GM23338 (cell line): ENCODE data around the gene MAP4K4. TPM values are rescaled to one million over a fixed set of nuclear protein-coding genes. Genes with fewer than 3 reads are reported as not detected.

ENCODE experiments used
- ATAC-seq: fragments of 200-7000 bp; cut with Tn5 transposase; 3 replicates; pipeline ENCODE4 v1.9.1; 2020
- DNase-seq: peaks from one replicate; pipeline ENCODE4 v3.0.0-alpha.2; 2015; ENCODE audit warnings: low spot score
- H2AFZ ChIP-seq: fragments of 200-600 bp; sonication (generic); 2 replicates; pipeline ENCODE4 v1.8.0; 2016; ENCODE audit warnings: antibody characterized with exemption, mild to moderate bottlenecking, moderate library complexity
- H3F3A ChIP-seq: fragments of 200-600 bp; sonication (generic); replicated peaks from 2 replicates; pipeline ENCODE4 v1.8.0; 2017; ENCODE audit warnings: antibody characterized with exemption, mixed run types, low read depth
- H3K27ac ChIP-seq: fragments of 200-600 bp; sonication (generic); 2 replicates; pipeline ENCODE4 v1.6.1; 2016; ENCODE audit warnings: low read depth
- H3K27me3 ChIP-seq: fragments of 200-600 bp; sonication (generic); 2 replicates; pipeline ENCODE4 v1.8.0; 2016; ENCODE audit warnings: mild to moderate bottlenecking, mixed run types, moderate library complexity; ENCODE audit not compliant: insufficient read depth
- H3K36me3 ChIP-seq: fragments of 200-600 bp; sonication (generic); 2 replicates; pipeline ENCODE4 v1.8.0; 2016; ENCODE audit warnings: mild to moderate bottlenecking; ENCODE audit not compliant: insufficient read depth
- H3K4me1 ChIP-seq: fragments of 200-600 bp; sonication (generic); 2 replicates; pipeline ENCODE4 v1.8.0; 2016; ENCODE audit warnings: mild to moderate bottlenecking, moderate library complexity; ENCODE audit not compliant: insufficient read depth
- H3K4me2 ChIP-seq: fragments of 200-600 bp; sonication (generic); 2 replicates; pipeline ENCODE4 v1.7.1; 2017; ENCODE audit warnings: mixed run types
- H3K4me3 ChIP-seq: fragments of 200-600 bp; sonication (generic); 2 replicates; pipeline ENCODE4 v1.6.1; 2016; ENCODE audit warnings: mixed run types
- H3K79me2 ChIP-seq: fragments of 200-600 bp; sonication (generic); replicated peaks from 2 replicates; pipeline ENCODE4 v1.8.0; 2017; ENCODE audit warnings: mild to moderate bottlenecking; ENCODE audit not compliant: insufficient read depth
- H3K9me2 ChIP-seq: fragments of 200-600 bp; sonication (generic); 2 replicates; pipeline ENCODE4 v1.8.0; 2017; ENCODE audit not compliant: insufficient read depth
- H4K20me1 ChIP-seq: fragments of 200-600 bp; sonication (generic); replicated peaks from 2 replicates; pipeline ENCODE4 v1.8.0; 2017; ENCODE audit warnings: mild to moderate bottlenecking; ENCODE audit not compliant: insufficient read depth
- H3K27ac Mint-ChIP-seq: 2 replicates; pipeline ENCODE4 v1.8.0; 2020; ENCODE audit warnings: inconsistent platforms, mild to moderate bottlenecking, moderate library complexity, mixed read lengths
- H3K27me3 Mint-ChIP-seq: 3 replicates; pipeline ENCODE4 v1.8.0; 2022; ENCODE audit warnings: low read depth, mild to moderate bottlenecking, moderate library complexity, mixed read lengths, inconsistent platforms; ENCODE audit not compliant: insufficient read depth, poor library complexity
- H3K36me3 Mint-ChIP-seq: 3 replicates; pipeline ENCODE4 v1.8.0; 2021; ENCODE audit warnings: low read depth, mild to moderate bottlenecking, inconsistent platforms, moderate library complexity, mixed read lengths
- H3K4me1 Mint-ChIP-seq: 3 replicates; pipeline ENCODE4 v1.8.0; 2020; ENCODE audit warnings: mild to moderate bottlenecking, inconsistent platforms, mixed read lengths
- H3K4me3 Mint-ChIP-seq: 3 replicates; pipeline ENCODE4 v1.8.0; 2021; ENCODE audit warnings: moderate library complexity, mild to moderate bottlenecking, inconsistent platforms, mixed read lengths
- H3K9me3 Mint-ChIP-seq: 3 replicates; pipeline ENCODE4 v1.8.0; 2020; ENCODE audit warnings: moderate library complexity, mild to moderate bottlenecking, inconsistent platforms, mixed read lengths
- CREB1 ChIP-seq: fragments of 250-450 bp; sonication (Bioruptor Pico); IDR thresholded peaks from 2 replicates; pipeline ENCODE4 v1.5.0; 2020; ENCODE audit warnings: low read depth, mild to moderate bottlenecking, moderate library complexity
- ETS1 ChIP-seq: IDR thresholded peaks from 2 replicates; pipeline ENCODE4 v1.6.1; 2016; ENCODE audit warnings: antibody characterized with exemption
- EZH2 ChIP-seq: fragments of 200-600 bp; sonication (generic); IDR thresholded peaks from one replicate; pipeline ENCODE4 v1.8.0; 2017; ENCODE audit warnings: antibody characterized with exemption, mild to moderate bottlenecking, low read depth; ENCODE audit not compliant: unreplicated experiment
- EZH2phosphoT487 ChIP-seq: fragments of 200-600 bp; sonication (generic); IDR thresholded peaks from one replicate; pipeline ENCODE4 v1.8.1; 2018; ENCODE audit warnings: antibody characterized with exemption; ENCODE audit not compliant: unreplicated experiment
- JUNB ChIP-seq: IDR thresholded peaks from one replicate; pipeline ENCODE4 v1.6.1; 2016; ENCODE audit warnings: antibody characterized with exemption; ENCODE audit not compliant: unreplicated experiment
- NANOG ChIP-seq: IDR thresholded peaks from 2 replicates; pipeline ENCODE4 v1.6.1; 2016; ENCODE audit warnings: antibody characterized with exemption, borderline replicate concordance
- POLR2AphosphoS5 ChIP-seq: IDR thresholded peaks from 2 replicates; pipeline ENCODE4 v1.6.1; 2016; ENCODE audit warnings: antibody characterized with exemption, low read depth
- STAT1 ChIP-seq: IDR thresholded peaks from one replicate; pipeline ENCODE4 v1.6.1; 2016; ENCODE audit warnings: antibody characterized with exemption; ENCODE audit not compliant: unreplicated experiment
- ZNF114 ChIP-seq: fragments of 250-450 bp; sonication (Bioruptor Pico); IDR thresholded peaks from 2 replicates; pipeline ENCODE4 v1.5.0; 2020; ENCODE audit warnings: mild to moderate bottlenecking, moderate library complexity
- ZNF331 ChIP-seq: fragments of 250-450 bp; sonication (Bioruptor Pico); IDR thresholded peaks from 2 replicates; pipeline ENCODE4 v1.5.0; 2020; ENCODE audit warnings: low read depth, mild to moderate bottlenecking, moderate library complexity
- ZNF462 ChIP-seq: fragments of 250-450 bp; sonication (Bioruptor Pico); IDR thresholded peaks from 2 replicates; pipeline ENCODE4 v1.5.0; 2020; ENCODE audit warnings: mild to moderate bottlenecking, moderate library complexity
- polyA plus RNA-seq: library from polyadenylated mRNA; unstranded; fragments of >200 nt; fragmentation: Nextera tagmentation; extraction: Ambion mirVana; gene quantifications from 2 replicates; pipeline ENCODE4 v1.2.1, GENCODE V29; 2016
- total RNA-seq: library from RNA; depleted of rRNA; stranded (reverse); fragments of >200 nt; shearing (Covaris generic); gene quantifications from 2 replicates; pipeline ENCODE4 v1.2.3, GENCODE V29; 2014
- TF ChIP-seq, protein P1 (sequence below): IDR thresholded peaks from one replicate; pipeline ENCODE4 v1.6.1; 2018; ENCODE audit warnings: antibody characterized with exemption; ENCODE audit not compliant: unreplicated experiment
- TF ChIP-seq, protein P2 (sequence below), 2 experiments: fragments of 200-600 bp in 1 of 2; sonication (generic) in 1 of 2; conservative IDR thresholded peaks; 2 replicates each; pipeline versions ENCODE4 v1.5.1 to v1.6.1; 2016 to 2017; ENCODE audit warnings: antibody characterized with exemption in 2 of 2, low read depth in 2 of 2, mild to moderate bottlenecking in 2 of 2, moderate library complexity in 1 of 2

MAP4K4 gene
- total and polyA plus RNA-seq, 2 experiments from 2014 or later, result 34.6 to 99.2 TPM

DNA sequence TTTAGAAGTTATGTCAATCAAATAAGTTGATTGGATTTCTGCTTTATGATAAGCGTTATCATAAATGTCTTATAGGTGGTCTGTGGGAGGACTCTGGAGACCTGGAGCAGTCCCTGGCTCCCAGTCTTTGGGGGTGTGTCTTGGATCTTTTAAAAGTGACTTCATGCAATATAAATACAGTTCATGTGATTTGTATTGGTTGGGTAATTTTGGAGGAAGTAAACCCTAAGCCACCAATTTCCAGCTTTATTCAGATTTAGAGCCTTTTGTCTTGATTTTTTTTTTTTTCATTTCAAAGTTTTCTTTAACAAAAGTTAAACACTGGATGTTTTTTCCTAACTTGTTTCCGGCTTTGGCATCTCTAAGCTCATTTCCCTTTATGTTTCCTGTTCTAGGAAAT is 68.8 kb downstream of the MAP4K4 start:
- Mint-ChIP-seq H3K36me3 (no peaks in the 10 kb centered on the region), H3K9me3 (no peaks in the 10 kb centered on the region), H3K27me3 (no peaks in the 10 kb centered on the region), H3K4me1 (peaks cover 80% of the 10 kb centered on the region), H3K4me3 (0 out of 3 replicates have a peak overlapping the region, but pooled peaks have one; percentile 27), H3K27ac (peak overlapping the region; percentile 63; the same call in 1 of the 2 replicates)
- no peaks in the 10 kb centered on the region for H3K36me3 ChIP-seq
- peaks cover 10% of the 10 kb centered on the region for H4K20me1 ChIP-seq
- no peak overlapping the region for H2AFZ ChIP-seq
- H3K79me2 ChIP-seq, result peaks cover 98% of the 10 kb centered on the region
- no peaks in the 10 kb centered on the region for H3K9me2 ChIP-seq
- H3K27ac ChIP-seq, result peak overlapping the region; percentile 28; the same call in 1 of the 2 replicates
- TF ChIP-seq ZNF114 (no peak), EZH2 (no peak), ZNF331 (CRISPR knock-in tag) (no peak), ETS1 (no peak), NANOG (no peak), EZH2phosphoT487 (no peak), ZNF462 (CRISPR knock-in tag) (no peak), POLR2AphosphoS5 (no peak), JUNB (no peak), CREB1 (CRISPR knock-in tag) (no peak), STAT1 (no peak)
- TF ChIP-seq, protein P1, sequence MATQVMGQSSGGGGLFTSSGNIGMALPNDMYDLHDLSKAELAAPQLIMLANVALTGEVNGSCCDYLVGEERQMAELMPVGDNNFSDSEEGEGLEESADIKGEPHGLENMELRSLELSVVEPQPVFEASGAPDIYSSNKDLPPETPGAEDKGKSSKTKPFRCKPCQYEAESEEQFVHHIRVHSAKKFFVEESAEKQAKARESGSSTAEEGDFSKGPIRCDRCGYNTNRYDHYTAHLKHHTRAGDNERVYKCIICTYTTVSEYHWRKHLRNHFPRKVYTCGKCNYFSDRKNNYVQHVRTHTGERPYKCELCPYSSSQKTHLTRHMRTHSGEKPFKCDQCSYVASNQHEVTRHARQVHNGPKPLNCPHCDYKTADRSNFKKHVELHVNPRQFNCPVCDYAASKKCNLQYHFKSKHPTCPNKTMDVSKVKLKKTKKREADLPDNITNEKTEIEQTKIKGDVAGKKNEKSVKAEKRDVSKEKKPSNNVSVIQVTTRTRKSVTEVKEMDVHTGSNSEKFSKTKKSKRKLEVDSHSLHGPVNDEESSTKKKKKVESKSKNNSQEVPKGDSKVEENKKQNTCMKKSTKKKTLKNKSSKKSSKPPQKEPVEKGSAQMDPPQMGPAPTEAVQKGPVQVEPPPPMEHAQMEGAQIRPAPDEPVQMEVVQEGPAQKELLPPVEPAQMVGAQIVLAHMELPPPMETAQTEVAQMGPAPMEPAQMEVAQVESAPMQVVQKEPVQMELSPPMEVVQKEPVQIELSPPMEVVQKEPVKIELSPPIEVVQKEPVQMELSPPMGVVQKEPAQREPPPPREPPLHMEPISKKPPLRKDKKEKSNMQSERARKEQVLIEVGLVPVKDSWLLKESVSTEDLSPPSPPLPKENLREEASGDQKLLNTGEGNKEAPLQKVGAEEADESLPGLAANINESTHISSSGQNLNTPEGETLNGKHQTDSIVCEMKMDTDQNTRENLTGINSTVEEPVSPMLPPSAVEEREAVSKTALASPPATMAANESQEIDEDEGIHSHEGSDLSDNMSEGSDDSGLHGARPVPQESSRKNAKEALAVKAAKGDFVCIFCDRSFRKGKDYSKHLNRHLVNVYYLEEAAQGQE, result no peak
- TF ChIP-seq, protein P2, sequence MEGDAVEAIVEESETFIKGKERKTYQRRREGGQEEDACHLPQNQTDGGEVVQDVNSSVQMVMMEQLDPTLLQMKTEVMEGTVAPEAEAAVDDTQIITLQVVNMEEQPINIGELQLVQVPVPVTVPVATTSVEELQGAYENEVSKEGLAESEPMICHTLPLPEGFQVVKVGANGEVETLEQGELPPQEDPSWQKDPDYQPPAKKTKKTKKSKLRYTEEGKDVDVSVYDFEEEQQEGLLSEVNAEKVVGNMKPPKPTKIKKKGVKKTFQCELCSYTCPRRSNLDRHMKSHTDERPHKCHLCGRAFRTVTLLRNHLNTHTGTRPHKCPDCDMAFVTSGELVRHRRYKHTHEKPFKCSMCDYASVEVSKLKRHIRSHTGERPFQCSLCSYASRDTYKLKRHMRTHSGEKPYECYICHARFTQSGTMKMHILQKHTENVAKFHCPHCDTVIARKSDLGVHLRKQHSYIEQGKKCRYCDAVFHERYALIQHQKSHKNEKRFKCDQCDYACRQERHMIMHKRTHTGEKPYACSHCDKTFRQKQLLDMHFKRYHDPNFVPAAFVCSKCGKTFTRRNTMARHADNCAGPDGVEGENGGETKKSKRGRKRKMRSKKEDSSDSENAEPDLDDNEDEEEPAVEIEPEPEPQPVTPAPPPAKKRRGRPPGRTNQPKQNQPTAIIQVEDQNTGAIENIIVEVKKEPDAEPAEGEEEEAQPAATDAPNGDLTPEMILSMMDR (conservative IDR thresholded peaks at IDR 0.05; ENCODE audit: low read depth in 2 of 2), result no peak
- peaks cover 86% of the 10 kb centered on the region for H3K4me1 ChIP-seq
- H3K4me2 ChIP-seq, result 0 out of 2 replicates have a peak overlapping the region, but pooled peaks have one; percentile 6
- no peaks in the 10 kb centered on the region for H3K27me3 ChIP-seq
- ATAC-seq, result no peak
- H3F3A ChIP-seq, result no peaks in the 10 kb centered on the region
- no peak for DNase-seq
- no peak overlapping the region for H3K4me3 ChIP-seq
